ENCODE results near the gene ARFGEF3.

- TF ChIP-seq CTCF (IDR thresholded peaks at IDR 0.05) = no peak
- TF ChIP-seq POLR2A (IDR thresholded peaks at IDR 0.05) = no peak
- TF ChIP-seq POLR2AphosphoS5 (IDR thresholded peaks at IDR 0.05) = no peak
Observed at GRCh38 chr6:138264372-138264880, 102.7 kb downstream of the ARFGEF3 start.

All from breast epithelium (tissue), 3 donors.